Caco-2 (cell line): ENCODE results near the gene GPR155. TPM values are rescaled to one million over a fixed set of nuclear protein-coding genes. Genes with fewer than 3 reads are reported as not detected.

Experiments used
- Bru-seq: library from RNA; stranded (reverse); fragments of 400-500 nt; gene quantifications from one replicate; lab custom pipeline; 2021; lab: Mats Ljungman, UMichigan
- BruChase-seq, 2 experiments: library from RNA; stranded (reverse); fragments of 400-500 nt; gene quantifications; one replicate each; lab custom pipeline; 2021; lab: Mats Ljungman, UMichigan
- BruUV-seq: library from RNA; stranded (reverse); fragments of 400-500 nt; replicated peaks from 2 replicates; lab custom pipeline; 2021; lab: Mats Ljungman, UMichigan
- CTCF ChIA-PET: fragments of 300-600 bp; sonication (Branson Sonifier 250); formaldehyde crosslinking; loops from one replicate; lab custom pipeline; 2022; ENCODE audit warnings: antibody characterized with exemption; lab: Charles Lee
- POLR2A ChIA-PET: fragments of 300-600 bp; sonication (Branson Sonifier 250); formaldehyde crosslinking; loops from one replicate; lab custom pipeline; 2022; ENCODE audit warnings: antibody characterized with exemption; lab: Charles Lee
- DNase-seq, 2 experiments: peaks; one replicate each; pipeline versions ENCODE4 v3.0.0 to v3.0.0-alpha.2; 2020 to 2022
- H3K27me3 ChIP-seq: replicated peaks from 2 replicates; pipeline ENCODE4 v1.6.0; 2011; ENCODE audit warnings: low read length; ENCODE audit not compliant: control insufficient read depth, insufficient read depth
- H3K36me3 ChIP-seq: 2 replicates; pipeline ENCODE4 v1.5.1; 2011; ENCODE audit warnings: low read length; ENCODE audit not compliant: control insufficient read depth, insufficient read depth
- H3K4me1 ChIP-seq: fragments of 250-450 bp; sonication (Bioruptor Pico); 2 replicates; pipeline ENCODE4 v1.5.1; 2020; ENCODE audit warnings: mild to moderate bottlenecking
- H3K4me3 ChIP-seq: 2 replicates; pipeline ENCODE4 v1.5.1; 2011; ENCODE audit warnings: low read depth, mild to moderate bottlenecking, control low read depth, low read length
- H3K9me3 ChIP-seq: fragments of 250-450 bp; sonication (Bioruptor Pico); 2 replicates; pipeline ENCODE4 v1.5.1; 2020; ENCODE audit warnings: mild to moderate bottlenecking, moderate library complexity
- H3K27ac Mint-ChIP-seq: one replicate; pipeline ENCODE4 v1.8.0; 2022; ENCODE audit warnings: mixed read lengths; ENCODE audit not compliant: unreplicated experiment
- H3K27me3 Mint-ChIP-seq: one replicate; pipeline ENCODE4 v1.8.0; 2022; ENCODE audit warnings: mixed read lengths; ENCODE audit not compliant: insufficient read depth, unreplicated experiment
- H3K36me3 Mint-ChIP-seq: one replicate; pipeline ENCODE4 v1.8.0; 2022; ENCODE audit warnings: mild to moderate bottlenecking, mixed read lengths; ENCODE audit not compliant: insufficient read depth, unreplicated experiment
- H3K4me1 Mint-ChIP-seq: one replicate; pipeline ENCODE4 v1.8.0; 2022; ENCODE audit warnings: low read depth, mixed read lengths; ENCODE audit not compliant: unreplicated experiment
- H3K4me3 Mint-ChIP-seq: one replicate; pipeline ENCODE4 v1.8.0; 2022; ENCODE audit warnings: mild to moderate bottlenecking, moderate library complexity, mixed read lengths; ENCODE audit not compliant: unreplicated experiment
- H3K9me3 Mint-ChIP-seq: one replicate; pipeline ENCODE4 v1.8.0; 2022; ENCODE audit warnings: mixed read lengths; ENCODE audit not compliant: unreplicated experiment
- intact Hi-C: fragments of 100-400 bp; cut with micrococcal nuclease; formaldehyde crosslinking; loops from one replicate; pipeline ENCODE4 v1.10.0; 2022; ENCODE audit not compliant: unreplicated experiment
- long read RNA-seq: library from polyadenylated mRNA; stranded (forward); transcript quantifications from one replicate; pipeline ENCODE4 v2.0.0, GENCODE V29; 2022
- total RNA-seq: library from RNA; stranded (reverse); gene quantifications from 2 replicates; pipeline ENCODE4 v1.2.3, GENCODE V29; 2022
- TF ChIP-seq, protein P1 (sequence below), 2 experiments: fragments of 200-600 bp in 1 of 2; IDR thresholded peaks; 1 replicate in 1 of 2; 2 replicates in 1 of 2; pipeline versions ENCODE4 v1.5.1 to v1.8.0; 2011 to 2022; ENCODE audit warnings: antibody characterized with exemption in 1 of 2, control low read depth in 1 of 2, inconsistent platforms in 1 of 2, low read depth in 1 of 2, low read length in 1 of 2, mild to moderate bottlenecking in 1 of 2, moderate library complexity in 1 of 2; ENCODE audit not compliant: insufficient read depth in 1 of 2, severe bottlenecking in 1 of 2, unreplicated experiment in 1 of 2

The GPR155 gene, protein sequence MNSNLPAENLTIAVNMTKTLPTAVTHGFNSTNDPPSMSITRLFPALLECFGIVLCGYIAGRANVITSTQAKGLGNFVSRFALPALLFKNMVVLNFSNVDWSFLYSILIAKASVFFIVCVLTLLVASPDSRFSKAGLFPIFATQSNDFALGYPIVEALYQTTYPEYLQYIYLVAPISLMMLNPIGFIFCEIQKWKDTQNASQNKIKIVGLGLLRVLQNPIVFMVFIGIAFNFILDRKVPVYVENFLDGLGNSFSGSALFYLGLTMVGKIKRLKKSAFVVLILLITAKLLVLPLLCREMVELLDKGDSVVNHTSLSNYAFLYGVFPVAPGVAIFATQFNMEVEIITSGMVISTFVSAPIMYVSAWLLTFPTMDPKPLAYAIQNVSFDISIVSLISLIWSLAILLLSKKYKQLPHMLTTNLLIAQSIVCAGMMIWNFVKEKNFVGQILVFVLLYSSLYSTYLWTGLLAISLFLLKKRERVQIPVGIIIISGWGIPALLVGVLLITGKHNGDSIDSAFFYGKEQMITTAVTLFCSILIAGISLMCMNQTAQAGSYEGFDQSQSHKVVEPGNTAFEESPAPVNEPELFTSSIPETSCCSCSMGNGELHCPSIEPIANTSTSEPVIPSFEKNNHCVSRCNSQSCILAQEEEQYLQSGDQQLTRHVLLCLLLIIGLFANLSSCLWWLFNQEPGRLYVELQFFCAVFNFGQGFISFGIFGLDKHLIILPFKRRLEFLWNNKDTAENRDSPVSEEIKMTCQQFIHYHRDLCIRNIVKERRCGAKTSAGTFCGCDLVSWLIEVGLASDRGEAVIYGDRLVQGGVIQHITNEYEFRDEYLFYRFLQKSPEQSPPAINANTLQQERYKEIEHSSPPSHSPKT
- total RNA-seq = 0.53 and 1.0 TPM in 2 replicates
- Bru-seq, nascent RNA = percentile 30 among the genes with signal in this experiment
- percentile 41 among the genes with signal in this experiment for BruChase-seq, experiment 1, labeled RNA remaining after a 2-hour chase
- percentile 36 among the genes with signal in this experiment for BruChase-seq, experiment 2, labeled RNA remaining after a 6-hour chase
- long read RNA-seq, partial matches to known transcripts = 3 of 5 reads
- long read RNA-seq, other reads (novel, unspliced or antisense) = 2 of 5 reads

DNA sequence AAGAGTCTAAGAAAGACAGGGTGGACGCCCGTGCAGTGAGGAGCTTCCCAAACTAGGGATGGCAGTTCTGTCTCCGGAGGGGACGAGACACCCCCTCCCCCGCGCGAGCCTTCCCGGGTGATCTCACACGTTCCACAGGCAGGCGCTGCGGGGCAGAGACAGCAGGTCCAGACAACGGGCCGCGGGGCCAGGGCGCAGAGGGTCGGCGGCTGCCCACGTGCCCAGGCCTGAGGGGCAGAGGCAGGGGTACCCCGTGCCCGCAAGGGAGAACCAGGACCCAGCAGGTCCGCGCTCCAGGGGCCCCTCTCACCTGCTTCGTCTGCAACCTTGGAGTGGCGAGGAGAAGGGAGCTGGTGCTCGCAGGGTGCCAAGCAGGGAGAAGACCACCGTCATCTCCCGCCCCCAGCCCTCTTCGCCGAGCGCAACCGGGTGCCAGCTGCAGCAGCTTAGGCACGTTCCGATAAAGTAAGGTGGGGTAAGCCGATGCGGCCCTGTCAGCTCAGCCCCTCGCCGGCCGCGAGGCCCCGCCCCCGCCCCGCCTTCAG lies at the start of gene GPR155:
Gene GPR155 (minus strand): TSS at position 467 of the 545 bp plus-strand sequence. CDS start 5,073 bp downstream, outside the sequence.
- Mint-ChIP-seq H3K4me1 (peaks cover 4% of the 10 kb centered on the region), H3K36me3 (no peaks in the 10 kb centered on the region), H3K27me3 (peaks cover 12% of the 10 kb centered on the region), H3K4me3 (peak within 1 kb of the TSS; percentile 84), H3K9me3 (peaks cover 10% of the 10 kb centered on the region), H3K27ac (peak within 1 kb of the TSS; percentile 74)
- intact Hi-C loops = loop anchor here (1.0 to 2.0 kb wide), 3 partner anchors 24 to 61 kb away; no protein-coding TSS in a partner anchor
- POLR2A ChIA-PET = interaction anchor here (0.6 to 2.2 kb wide), 2 partner anchors 60 to 1886 kb away, joined by 3 to 7 read pairs; no protein-coding TSS in a partner anchor
- no peaks in the 10 kb centered on the region for H3K36me3 ChIP-seq
- DNase-seq = peak; percentile 51 to 70
- H3K4me1 ChIP-seq = peaks cover 14% of the 10 kb centered on the region
- no TSS peak for BruUV-seq
- peak within 1 kb of the TSS; percentile 94 for H3K4me3 ChIP-seq
- H3K27me3 ChIP-seq = no peaks in the 10 kb centered on the region
- CTCF ChIA-PET = interaction anchor here (0.6 to 3.2 kb wide), 6 partner anchors 21 to 1025 kb away, joined by 3 to 16 read pairs (median 4); no protein-coding TSS in a partner anchor
- TF ChIP-seq, protein P1, sequence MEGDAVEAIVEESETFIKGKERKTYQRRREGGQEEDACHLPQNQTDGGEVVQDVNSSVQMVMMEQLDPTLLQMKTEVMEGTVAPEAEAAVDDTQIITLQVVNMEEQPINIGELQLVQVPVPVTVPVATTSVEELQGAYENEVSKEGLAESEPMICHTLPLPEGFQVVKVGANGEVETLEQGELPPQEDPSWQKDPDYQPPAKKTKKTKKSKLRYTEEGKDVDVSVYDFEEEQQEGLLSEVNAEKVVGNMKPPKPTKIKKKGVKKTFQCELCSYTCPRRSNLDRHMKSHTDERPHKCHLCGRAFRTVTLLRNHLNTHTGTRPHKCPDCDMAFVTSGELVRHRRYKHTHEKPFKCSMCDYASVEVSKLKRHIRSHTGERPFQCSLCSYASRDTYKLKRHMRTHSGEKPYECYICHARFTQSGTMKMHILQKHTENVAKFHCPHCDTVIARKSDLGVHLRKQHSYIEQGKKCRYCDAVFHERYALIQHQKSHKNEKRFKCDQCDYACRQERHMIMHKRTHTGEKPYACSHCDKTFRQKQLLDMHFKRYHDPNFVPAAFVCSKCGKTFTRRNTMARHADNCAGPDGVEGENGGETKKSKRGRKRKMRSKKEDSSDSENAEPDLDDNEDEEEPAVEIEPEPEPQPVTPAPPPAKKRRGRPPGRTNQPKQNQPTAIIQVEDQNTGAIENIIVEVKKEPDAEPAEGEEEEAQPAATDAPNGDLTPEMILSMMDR (IDR thresholded peaks at IDR 0.05; ENCODE audit: insufficient read depth in 1 of 2, low read depth in 1 of 2, low read length in 1 of 2, severe bottlenecking in 1 of 2, unreplicated experiment in 1 of 2) = peak in 1 of 2 experiments; percentile 9
- H3K9me3 ChIP-seq = no peaks in the 10 kb centered on the region

DNA sequence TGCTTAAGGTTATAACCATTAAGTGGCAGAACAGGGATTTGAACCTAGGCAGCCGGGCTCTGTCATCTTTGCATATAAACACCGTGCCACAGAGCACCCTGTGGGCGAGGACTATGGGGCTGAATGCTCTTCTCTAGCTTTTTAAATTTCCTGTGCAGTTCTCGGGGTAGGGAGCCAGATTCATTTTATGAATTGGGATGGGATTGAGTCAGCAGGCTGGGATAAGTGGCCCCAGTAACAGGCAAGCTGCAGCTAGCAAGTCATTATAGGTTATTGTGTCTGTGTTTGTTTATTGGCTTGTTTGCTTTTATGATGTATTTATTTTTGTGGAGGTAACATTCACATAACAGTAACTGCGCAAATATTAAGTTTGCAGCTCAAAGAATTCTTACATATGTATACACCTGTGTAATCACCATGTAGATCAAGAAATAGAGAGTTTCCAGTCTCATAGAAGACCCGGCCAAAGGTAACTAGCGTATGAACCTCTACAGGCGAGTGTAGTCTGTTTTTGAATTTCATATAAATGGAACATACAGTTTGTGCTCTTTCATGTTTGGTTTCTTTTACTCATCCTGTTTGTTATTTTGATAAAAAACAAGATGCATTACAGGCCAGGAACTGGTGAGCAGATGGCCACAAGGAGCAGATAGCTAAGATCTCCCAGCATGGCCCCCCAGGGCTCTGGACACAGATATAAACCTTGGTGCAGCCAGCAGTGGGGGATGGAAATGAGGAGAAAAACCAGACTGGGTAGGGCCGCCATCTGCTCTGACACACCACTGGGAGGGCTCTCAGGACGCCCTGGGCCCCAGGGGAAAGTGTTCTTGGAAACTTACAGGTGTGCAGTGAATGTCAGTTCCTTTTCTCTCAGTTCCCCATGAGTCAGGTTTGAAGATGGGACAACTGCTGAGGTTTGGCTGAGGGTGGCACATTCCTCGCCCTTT lies 49.2 kb upstream of the GPR155 start:
- Mint-ChIP-seq H3K27me3 (no peaks in the 10 kb centered on the region), H3K36me3 (no peaks in the 10 kb centered on the region), H3K4me1 (peaks cover 13% of the 10 kb centered on the region), H3K9me3 (no peaks in the 10 kb centered on the region), H3K4me3 (no peak overlapping the region), H3K27ac (no peak overlapping the region)
- no TSS peak for BruUV-seq
- CTCF ChIA-PET = interaction anchor here (0.6 to 0.7 kb wide), 2 partner anchors 153 to 1655 kb away, joined by 3 read pairs; no protein-coding TSS in a partner anchor
- Histone ChIP-seq H3K9me3 (no peaks in the 10 kb centered on the region), H3K4me3 (no peak overlapping the region), H3K4me1 (0 out of 2 replicates have a peak, but pooled peaks cover 8% of the 10 kb centered on the region), H3K27me3 (no peaks in the 10 kb centered on the region), H3K36me3 (no peaks in the 10 kb centered on the region)
- POLR2A ChIA-PET = no interaction called here
- peak in 1 of 2 experiments; percentile 50 for DNase-seq
- TF ChIP-seq, protein P1 (IDR thresholded peaks at IDR 0.05; ENCODE audit: insufficient read depth in 1 of 2, low read depth in 1 of 2, low read length in 1 of 2, severe bottlenecking in 1 of 2, unreplicated experiment in 1 of 2) = no peak
- intact Hi-C loops = no loop called here
